ENCODE data around the gene EPAS1.
A peak's percentile ranks its signal among the peaks of the same experiment; 100 is the strongest.

The EPAS1 gene

DNA sequence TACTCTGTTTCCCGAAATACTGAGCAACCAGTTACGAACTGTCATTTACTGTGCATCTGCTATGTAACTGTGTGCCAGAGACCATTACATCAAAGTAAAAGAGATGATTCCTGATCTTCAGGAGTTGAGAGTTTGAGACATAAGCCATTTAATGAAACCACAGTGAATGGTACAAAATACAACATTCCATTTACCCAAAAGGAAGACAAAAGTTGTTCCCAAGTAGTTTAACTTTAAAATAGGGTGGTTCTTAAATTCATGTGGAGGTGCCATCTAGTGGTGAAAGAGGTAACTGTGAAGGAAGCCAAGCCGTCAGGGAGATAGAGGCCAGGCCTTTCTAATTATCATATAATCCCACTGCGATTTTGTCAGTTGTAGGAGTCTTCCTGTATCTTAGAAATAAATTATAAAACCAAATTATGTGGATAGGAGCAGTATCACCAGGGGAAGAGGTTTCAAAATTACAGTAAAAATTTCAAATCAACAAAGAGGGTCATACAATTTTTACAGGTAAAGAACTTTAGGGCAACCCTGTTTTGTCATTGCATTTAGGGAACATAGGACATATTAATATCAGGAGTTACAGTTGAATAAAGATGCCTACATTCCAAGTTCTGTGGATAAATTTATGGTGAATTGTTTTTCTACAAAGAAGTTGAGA is 67.7 kb downstream of the EPAS1 start:
- DNase-seq (ENCODE audit: low spot score): peak; percentile 70

DNA sequence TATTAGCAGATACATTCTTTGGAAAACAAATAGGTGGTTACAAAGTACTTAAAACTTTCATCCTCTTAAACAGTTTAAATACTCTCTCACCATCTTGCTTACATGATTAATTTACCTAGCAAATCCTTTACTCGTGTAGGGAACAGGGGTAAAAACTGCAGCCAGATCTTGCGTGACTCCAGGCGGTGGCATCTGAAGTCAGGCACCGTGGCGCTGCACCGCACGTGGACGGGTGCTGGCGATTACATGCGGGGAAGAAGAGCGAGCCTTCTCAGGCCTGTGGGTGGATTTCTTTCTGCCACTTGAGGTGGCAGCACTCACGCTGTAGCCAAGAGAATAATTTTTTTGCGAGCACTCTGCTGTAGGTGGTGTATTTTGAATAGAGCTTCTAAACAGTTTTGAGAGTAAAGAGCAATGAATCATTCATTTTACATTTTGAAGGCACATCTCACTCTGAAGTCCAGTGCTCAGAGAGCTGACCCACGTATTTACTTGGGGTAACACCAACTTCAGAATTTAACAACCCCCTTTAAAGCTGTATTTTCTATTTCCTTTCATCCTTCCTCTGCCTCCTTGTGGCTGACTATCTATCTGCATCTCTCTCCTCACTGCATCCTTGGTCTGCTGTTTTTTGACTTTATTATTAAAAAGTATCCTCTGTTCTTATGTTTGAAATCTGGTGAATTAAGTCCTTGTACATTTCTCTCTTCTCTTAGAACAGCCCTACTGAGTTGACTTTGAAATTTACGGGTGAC is 68.9 kb downstream of the EPAS1 start:
- DNase-seq (ENCODE audit: low spot score): no peak

DNA sequence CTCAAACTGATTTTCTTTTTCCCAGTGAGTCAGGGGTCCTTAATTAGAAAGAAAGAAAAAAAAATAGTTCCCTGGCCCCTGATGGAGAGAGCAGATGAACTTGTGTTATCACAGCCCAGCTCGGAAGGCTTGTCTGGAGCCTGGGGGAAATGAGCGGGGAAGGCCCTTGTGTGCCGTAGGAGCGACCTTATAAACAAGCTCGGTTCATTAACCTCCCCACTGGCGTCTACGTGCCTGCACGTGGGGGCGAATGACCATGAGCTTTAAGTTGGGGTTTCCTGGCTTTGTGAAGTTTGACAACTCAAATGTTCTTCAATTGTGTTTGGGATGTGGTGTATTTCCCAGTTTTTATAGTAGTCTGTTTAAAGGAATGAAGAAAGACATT is 69.5 kb downstream of the EPAS1 start:
- no peak for DNase-seq (ENCODE audit: low spot score)

DNA sequence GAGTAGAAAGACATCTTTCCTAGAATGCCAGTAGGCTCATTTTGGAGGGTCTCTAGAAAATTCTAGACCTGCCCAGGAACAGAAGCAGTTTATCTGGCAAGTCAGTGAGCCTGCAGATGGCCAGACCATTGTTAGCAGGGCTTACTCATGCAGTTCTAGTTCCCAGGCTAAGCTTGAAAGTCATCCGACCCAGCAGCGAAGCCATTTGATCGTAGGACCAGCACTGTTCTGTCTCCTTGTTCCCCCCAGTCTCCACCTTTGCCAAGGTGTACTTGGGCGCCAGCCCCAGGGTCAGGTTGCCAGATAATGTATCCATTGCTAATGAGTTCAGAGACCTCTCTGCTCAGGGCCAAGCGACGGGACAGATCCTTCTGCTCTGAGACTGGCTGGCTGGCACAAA is 70.1 kb downstream of the EPAS1 start:
- DNase-seq (ENCODE audit: low spot score): peak; percentile 58

DNA sequence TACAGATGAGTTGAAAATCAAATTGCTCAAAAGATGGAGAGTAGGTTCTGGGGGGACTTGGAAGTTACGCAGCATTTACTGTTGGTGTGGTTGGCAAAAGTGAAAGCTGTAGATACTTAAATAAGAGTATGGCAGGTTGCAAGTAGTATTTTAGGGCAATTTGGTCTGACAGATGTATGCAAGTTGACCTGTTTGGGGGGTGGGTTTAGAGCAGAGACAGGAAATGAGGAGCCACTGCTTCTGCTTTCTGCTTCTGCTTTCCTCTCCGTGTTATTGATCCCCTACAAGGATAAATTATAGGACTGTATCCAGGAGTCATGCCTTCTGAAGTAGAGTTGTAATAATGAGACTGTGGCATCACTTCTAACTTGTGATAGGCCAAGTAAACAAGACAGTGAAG is 71.2 kb downstream of the EPAS1 start:
- no peak for DNase-seq (ENCODE audit: low spot score)

DNA sequence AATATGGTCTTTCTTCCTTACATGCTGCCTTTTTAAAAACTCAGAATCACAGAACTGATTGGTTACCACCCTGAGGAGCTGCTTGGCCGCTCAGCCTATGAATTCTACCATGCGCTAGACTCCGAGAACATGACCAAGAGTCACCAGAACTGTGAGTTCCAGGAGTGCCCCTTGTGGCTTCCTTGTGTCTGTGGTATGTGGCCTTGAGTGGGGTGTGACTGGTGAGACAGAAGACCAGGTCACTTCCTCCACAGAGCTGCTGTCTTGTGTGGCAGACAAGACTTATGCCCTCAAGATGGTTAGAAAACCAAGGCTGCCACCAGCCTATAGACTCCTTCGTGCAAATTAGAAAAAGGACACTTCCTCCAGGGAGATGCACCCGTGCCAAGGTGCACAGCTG is 72.6 kb downstream of the EPAS1 start:
- DNase-seq (ENCODE audit: low spot score): no peak

DNA sequence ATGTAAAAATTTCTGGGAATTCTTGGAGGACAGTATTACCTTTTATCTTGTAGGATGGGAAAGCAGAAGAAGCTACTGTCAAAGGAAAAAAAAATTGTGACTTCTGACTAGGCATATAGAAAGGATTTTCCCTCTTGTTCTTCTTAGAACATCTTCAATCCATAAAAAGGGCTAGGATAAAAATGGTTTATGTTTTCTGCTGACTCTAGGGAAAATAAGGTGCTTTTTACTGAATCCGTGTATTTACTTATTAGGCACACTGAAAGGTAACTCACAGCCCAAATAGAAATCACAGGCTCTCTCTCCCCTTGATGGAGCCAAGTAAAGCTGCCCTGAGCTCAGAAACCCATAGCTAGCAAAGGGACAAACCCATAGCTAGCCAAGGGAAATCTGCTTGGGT is 74.6 kb downstream of the EPAS1 start:
- no peak for DNase-seq (ENCODE audit: low spot score)

DNA sequence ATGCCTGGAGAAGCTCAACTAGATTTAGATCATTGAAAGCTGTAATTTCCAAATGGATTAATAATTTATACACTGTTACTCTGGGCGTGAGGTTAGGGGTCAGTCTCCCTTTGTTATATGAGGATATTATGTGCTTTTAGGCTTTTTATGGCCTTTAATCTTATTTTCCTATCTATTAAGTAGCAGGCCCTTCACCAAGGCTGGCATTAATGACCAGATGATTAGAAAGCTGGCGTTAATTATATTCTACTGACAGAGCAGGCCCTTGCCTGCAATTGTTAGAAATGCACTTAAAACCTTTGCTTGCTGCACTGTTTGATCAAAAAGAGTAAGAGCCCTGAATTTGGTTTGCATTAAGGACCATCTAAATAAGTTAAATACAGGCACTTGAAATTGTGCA is 75.3 kb downstream of the EPAS1 start:
- no peak for DNase-seq (ENCODE audit: low spot score)

DNA sequence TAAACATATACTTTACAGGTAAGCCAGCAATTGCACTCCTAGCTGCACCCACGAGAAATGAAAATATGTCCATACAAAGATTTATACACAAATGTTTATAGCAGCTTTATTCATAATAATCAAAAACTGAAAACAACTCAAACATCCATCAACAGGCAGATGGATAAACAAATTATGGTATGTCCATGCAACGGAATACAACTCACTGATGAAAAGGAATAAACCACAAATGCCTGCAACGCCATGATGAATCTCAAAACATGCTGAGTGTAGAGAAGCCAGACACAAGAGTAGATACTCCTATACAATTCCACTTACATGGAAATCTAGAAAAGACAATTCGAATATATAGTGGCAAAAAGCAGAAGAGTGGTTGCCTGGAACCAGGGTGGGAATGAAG is 76.0 kb downstream of the EPAS1 start:
- no peak for DNase-seq (ENCODE audit: low spot score)

DNA sequence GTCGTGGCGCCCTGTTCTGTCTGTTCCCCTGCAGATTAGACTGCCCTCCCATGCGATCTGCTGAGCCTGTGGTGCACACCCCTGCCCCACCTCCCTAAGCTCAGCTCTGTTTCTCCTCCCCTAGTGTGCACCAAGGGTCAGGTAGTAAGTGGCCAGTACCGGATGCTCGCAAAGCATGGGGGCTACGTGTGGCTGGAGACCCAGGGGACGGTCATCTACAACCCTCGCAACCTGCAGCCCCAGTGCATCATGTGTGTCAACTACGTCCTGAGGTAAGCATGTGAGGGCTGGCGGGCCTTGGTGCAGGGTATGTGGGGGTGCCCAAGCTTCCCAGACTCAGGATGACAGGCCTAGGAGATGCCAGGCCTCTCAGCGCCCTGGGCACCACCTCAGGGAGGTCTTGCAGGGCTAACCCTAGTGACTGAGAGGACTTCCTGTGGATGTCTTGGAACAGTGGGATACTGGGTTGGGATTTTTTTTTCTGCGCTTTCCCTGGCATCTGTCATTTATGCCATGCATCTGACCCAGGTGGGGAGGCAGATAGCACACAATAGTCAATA is 78.4 kb downstream of the EPAS1 start:
- DNase-seq (ENCODE audit: low spot score): no peak

DNA sequence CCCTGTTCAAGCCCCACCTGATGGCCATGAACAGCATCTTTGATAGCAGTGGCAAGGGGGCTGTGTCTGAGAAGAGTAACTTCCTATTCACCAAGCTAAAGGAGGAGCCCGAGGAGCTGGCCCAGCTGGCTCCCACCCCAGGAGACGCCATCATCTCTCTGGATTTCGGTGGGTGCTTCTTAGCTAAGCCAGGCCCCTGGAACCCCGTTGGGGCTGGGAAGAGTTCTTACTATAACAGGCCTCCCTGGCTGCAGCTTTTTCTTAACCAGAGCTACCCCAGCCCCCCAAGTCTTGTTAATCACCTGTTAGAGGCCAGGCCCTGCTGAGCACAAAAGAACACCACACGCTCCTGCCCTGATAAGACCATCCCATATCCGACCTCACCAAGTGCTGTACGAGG is 79.4 kb downstream of the EPAS1 start:
- DNase-seq (ENCODE audit: low spot score): no peak

DNA sequence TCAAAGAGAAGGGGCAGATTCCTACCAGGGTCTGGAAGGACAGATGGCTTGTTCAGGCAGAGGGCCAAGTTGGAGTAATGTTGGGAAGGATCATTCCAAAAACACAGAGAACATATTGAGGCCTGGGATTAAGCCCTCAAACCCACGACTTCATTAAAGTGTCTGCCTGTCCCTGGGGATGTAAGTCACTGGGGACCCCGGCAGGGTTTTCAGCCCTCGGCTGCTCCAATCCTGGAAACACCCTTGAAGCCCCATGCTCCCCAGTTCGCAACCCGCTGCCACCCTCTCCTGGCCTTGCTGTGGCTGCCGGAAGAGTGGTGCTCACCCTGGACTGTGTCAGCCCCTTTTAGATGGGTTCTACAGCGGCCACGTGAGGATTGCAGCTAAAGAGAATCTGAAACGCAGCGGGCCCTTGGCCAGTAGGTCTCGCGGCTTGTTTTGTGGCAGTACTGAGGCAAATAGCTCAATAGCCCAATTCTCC is 79.9 kb downstream of the EPAS1 start:
- DNase-seq (ENCODE audit: low spot score): peak; percentile 46

DNA sequence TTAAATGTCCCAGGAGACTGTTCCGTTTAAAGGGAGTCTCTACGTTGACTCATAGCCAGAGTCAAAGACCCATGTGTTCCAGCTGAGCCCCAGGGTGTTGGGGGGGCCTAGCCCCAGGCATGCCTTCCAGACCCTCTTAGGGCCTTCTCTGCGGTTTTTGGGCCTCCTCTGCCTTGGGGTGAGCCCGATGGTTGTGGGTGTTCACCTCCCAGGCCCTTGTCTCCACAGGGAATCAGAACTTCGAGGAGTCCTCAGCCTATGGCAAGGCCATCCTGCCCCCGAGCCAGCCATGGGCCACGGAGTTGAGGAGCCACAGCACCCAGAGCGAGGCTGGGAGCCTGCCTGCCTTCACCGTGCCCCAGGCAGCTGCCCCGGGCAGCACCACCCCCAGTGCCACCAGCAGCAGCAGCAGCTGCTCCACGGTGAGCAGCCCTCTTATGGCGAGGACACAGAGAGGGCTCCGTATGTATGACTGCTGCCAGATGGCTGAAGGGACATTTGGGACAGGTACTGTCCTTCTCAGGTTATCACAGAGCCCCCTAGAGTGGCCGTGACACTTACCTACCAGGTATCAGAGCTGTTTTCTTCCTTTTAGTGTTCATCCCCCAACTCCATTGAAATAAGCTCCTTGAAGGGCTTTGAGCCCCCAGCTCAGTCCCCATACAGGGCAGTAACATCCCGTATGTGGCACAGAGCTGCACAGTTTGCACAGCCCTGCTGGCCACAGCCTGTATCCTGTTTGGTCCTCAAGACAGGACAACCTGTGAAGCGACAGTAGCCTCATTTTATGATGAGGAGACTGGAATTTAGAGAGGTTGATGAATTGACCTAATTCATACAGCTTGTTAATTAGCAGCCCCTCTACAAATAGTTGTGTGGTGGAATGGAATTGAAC is 80.7 kb downstream of the EPAS1 start:
- no peak for DNase-seq (ENCODE audit: low spot score)

DNA sequence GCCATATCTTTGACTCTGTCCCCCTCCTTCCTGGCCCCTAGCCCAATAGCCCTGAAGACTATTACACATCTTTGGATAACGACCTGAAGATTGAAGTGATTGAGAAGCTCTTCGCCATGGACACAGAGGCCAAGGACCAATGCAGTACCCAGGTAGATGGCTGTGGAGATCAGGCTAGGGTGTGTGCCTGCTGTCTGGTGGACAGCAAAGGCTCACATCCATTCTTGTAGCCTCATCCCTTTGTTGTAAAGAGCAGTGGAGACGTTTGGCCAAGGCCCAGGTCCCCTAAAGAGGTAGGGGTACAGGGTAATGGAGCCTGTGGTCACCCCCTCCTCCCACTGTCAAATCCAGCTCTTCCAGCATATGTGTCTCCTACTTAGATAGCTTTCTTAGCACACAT is 81.4 kb downstream of the EPAS1 start:
- DNase-seq (ENCODE audit: low spot score): no peak

DNA sequence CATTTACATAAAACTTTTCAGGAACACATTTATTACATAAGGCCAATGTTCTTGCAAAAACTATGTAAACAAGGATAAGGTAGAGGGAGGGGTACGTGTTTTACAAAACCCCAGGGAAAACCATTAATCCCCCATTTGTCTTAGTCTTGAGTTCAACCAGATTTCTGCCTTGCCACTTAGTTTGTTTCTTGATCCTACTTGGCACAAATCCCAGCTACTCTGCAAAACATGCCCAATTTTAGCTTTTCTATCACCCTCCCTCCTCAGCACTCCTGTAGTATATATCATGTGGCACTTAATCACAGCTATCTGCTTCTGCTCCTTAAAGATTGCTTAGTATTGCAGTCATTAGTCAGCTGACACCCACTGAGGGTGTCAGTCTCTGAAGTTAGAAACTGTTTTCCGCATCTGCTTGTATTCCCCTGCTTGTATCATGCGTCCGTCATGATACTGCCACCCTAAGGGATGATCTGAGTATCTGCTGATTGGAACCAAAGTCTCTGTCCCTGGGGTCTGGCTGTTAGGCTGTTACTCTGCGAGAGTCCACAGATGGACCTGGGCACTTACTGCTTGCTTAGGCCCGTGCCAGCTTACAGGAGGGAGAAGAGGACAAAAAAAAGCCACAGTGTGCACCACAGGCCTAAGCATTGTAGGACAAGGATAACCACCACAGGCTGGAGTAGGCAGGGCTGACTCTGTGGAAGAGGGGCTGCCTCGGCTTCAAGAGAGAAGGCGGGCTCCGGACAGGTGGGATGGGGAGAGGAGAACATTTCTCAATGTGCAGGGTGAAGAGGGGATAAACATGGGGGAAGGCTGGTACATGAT is 82.2 kb downstream of the EPAS1 start:
- no peak for DNase-seq (ENCODE audit: low spot score)

DNA sequence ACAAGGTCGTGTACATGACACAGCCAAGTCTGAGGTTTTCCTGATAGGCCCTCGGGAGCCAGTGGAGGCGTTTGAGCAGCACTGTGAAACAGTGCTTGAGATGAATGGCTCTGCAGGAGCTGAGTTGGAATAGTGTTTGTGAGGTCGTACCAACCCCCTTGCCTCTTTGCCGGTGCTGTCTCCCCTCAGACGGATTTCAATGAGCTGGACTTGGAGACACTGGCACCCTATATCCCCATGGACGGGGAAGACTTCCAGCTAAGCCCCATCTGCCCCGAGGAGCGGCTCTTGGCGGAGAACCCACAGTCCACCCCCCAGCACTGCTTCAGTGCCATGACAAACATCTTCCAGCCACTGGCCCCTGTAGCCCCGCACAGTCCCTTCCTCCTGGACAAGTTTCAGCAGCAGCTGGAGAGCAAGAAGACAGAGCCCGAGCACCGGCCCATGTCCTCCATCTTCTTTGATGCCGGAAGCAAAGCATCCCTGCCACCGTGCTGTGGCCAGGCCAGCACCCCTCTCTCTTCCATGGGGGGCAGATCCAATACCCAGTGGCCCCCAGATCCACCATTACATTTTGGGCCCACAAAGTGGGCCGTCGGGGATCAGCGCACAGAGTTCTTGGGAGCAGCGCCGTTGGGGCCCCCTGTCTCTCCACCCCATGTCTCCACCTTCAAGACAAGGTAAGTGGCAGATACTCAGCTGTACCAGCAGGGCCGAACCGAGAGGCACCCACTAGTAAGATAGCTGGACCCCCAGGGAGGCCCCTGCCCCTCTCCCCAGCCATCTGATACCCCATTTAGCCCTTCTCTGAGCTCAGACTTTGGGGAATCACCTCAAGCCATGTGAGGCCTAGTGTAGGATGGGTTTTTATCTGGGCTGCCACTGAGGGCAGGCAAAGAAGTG is 83.1 kb downstream of the EPAS1 start:
- no peak for DNase-seq (ENCODE audit: low spot score)

DNA sequence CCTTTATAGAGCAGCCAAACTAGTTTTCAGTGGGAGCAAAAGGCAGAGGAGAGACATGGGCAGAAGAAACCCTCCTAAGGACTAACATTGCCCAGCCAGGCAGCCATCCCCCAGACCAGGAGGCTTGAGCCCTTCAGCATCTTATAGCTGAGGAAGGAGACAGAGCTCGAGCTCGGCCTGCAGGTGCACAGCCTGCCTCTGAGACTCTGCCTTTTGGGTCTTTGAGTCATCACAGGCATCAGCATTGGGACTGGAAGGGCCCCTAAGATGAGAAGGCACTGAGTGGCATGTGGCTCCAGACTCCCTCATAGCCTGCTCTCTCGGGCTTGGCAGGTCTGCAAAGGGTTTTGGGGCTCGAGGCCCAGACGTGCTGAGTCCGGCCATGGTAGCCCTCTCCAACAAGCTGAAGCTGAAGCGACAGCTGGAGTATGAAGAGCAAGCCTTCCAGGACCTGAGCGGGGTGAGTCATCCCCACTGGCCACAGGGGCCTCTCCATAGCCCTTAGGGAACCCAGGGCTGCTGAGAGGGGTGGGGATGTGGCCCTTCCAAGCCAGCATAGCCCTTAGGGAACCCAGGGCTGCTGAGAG is 84.1 kb downstream of the EPAS1 start:
- no peak for DNase-seq (ENCODE audit: low spot score)

DNA sequence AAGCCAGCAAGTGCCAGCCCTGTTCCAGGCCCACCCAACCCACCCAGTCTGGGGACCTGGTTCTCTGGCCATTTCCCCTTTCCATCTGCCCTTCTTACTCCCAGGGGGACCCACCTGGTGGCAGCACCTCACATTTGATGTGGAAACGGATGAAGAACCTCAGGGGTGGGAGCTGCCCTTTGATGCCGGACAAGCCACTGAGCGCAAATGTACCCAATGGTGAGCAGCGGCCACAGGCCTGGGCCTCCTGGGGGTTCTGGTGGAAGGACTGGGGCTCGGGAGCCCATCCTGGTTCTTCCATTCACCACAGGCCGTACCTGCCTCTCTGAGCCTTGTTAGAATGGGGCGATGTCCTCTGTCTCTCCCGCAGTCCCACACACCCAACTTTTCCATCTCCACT is 84.7 kb downstream of the EPAS1 start:
- DNase-seq (ENCODE audit: low spot score): no peak

DNA sequence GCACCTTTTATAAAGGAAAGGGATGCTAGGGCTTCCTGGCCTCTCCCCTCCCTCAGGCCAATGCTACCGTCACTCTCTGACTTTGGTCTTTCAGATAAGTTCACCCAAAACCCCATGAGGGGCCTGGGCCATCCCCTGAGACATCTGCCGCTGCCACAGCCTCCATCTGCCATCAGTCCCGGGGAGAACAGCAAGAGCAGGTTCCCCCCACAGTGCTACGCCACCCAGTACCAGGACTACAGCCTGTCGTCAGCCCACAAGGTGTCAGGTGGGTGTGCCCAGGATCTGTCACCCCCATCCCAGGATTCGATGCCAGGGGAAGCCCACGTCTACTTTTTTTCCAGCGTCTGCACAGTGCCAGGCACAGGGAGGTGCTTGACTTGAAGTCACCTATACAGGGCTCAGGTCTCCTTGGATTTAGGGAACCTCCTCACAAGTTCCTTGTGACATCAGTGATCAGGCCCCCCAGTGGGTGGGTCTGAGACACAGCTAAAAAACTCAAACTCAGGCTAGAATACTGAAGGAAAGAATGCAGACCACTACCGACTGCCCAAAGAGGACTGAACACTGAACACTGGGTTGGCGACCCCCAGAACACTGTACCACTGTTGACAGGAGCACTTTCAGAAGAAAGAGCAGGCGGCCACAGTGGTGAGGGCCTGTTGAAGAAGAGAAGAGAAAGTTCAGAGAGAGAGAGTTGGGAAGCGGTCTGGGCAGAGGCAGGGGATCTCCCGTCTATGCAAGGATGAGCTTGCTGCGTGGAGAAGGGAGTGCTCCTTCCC is 85.3 kb downstream of the EPAS1 start:
- no peak for DNase-seq (ENCODE audit: low spot score)

DNA sequence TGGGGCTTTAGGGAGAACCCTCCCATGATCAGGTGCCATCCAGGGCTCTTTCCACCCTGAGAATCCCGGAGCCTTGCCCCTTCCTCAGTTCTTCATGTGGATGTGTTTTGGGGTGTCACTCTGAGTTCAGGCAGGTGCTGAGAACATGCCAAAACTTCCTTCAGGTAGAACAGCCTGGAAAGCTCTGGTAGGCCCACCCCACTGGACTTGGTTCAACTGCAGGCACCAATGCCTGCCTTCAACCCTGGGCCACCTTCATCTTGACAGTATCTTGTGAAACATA is 85.8 kb downstream of the EPAS1 start:
- no peak for DNase-seq (ENCODE audit: low spot score)

All from Ammon's horn (tissue), 1 donor.